Left ventricle myocardium inferior (tissue), 1 donor: ENCODE measurements around the gene OLFML1. TPM values are rescaled to one million over a fixed set of nuclear protein-coding genes. Genes with fewer than 3 reads are reported as not detected.

Experiments used
- DNase-seq: peaks from one replicate; pipeline ENCODE4 v3.0.0-alpha.2; 2020
- H3K27ac ChIP-seq: fragments of 200-600 bp; replicated peaks from 2 replicates; pipeline ENCODE4 v1.8.0; 2021
- H3K27me3 ChIP-seq: fragments of 200-600 bp; 2 replicates; pipeline ENCODE4 v1.8.0; 2021; ENCODE audit warnings: low read depth
- H3K36me3 ChIP-seq: fragments of 200-600 bp; 2 replicates; pipeline ENCODE4 v1.8.0; 2021
- H3K4me1 ChIP-seq: fragments of 200-600 bp; 2 replicates; pipeline ENCODE4 v1.8.0; 2021
- H3K4me3 ChIP-seq: fragments of 200-600 bp; 2 replicates; pipeline ENCODE4 v1.8.0; 2021; ENCODE audit warnings: mild to moderate bottlenecking, moderate library complexity
- H3K9me3 ChIP-seq: fragments of 200-600 bp; replicated peaks from 2 replicates; pipeline ENCODE4 v1.8.0; 2021
- CTCF ChIP-seq: fragments of 200-600 bp; IDR thresholded peaks from 2 replicates; pipeline ENCODE4 v1.8.0; 2021; ENCODE audit warnings: antibody characterized with exemption, mild to moderate bottlenecking, borderline replicate concordance
- intact Hi-C: fragments of 100-400 bp; cut with micrococcal nuclease; formaldehyde crosslinking; loops from one replicate; pipeline ENCODE4 v1.11.0; 2022
- total RNA-seq: library from RNA; stranded (reverse); fragmentation: NEBNext Ultra II Directional; extraction: Animal tissue kit (Norgen Biotek cat#: 25700); gene quantifications from one replicate; pipeline ENCODE4 v1.2.1, GENCODE V29; 2021
- donor health status: DM: no; HTN: yes; CAD: no; lungs with severe emphysema.

OLFML1 gene
- total RNA-seq, 1 donor from 2014 or later = 7.3 TPM

GRCh38 chr11:7473717-7474116 lies 11.6 kb upstream of the OLFML1 start:
- Histone ChIP-seq H3K36me3 (no peaks in the 10 kb centered on the region), H3K9me3 (no peaks in the 10 kb centered on the region), H3K4me3 (no peak overlapping the region), H3K27ac (no peak overlapping the region), H3K27me3 (no peaks in the 10 kb centered on the region), H3K4me1 (peaks cover 8% of the 10 kb centered on the region)
- TF ChIP-seq CTCF = no peak
- no peak for DNase-seq
- intact Hi-C loops = no loop called here

- H3K27ac ChIP-seq = no peak overlapping the region
Observed at GRCh38 chr11:7480113-7480512, 5.2 kb upstream of the OLFML1 start.

GRCh38 chr11:7484131-7484530 lies 1.2 kb upstream of the OLFML1 start:
- Histone ChIP-seq H3K27ac (peak overlapping the region; percentile 74), H3K36me3 (peaks cover 5% of the 10 kb centered on the region), H3K9me3 (no peaks in the 10 kb centered on the region), H3K4me1 (peaks cover 19% of the 10 kb centered on the region), H3K4me3 (no peak overlapping the region), H3K27me3 (no peaks in the 10 kb centered on the region)
- DNase-seq = no peak
- intact Hi-C loops = no loop called here
- no peak for TF ChIP-seq CTCF

More at GRCh38 chr11:7480113-7480512, 5.2 kb upstream of the OLFML1 start:
- intact Hi-C loops = no loop called here
- H3K36me3 ChIP-seq = no peaks in the 10 kb centered on the region
- peaks cover 6% of the 10 kb centered on the region for H3K4me1 ChIP-seq
- no peak for TF ChIP-seq CTCF
- no peaks in the 10 kb centered on the region for H3K9me3 ChIP-seq
- H3K27me3 ChIP-seq = no peaks in the 10 kb centered on the region
- DNase-seq = no peak
- H3K4me3 ChIP-seq = no peak overlapping the region

- TF ChIP-seq CTCF = no peak
- no peak for DNase-seq
- Histone ChIP-seq H3K4me1 (peaks cover 19% of the 10 kb centered on the region), H3K4me3 (peak overlapping the region; percentile 63), H3K27ac (peak overlapping the region; percentile 74), H3K9me3 (no peaks in the 10 kb centered on the region), H3K27me3 (no peaks in the 10 kb centered on the region), H3K36me3 (peaks cover 5% of the 10 kb centered on the region)
- intact Hi-C loops = no loop called here
Observed at GRCh38 chr11:7484645-7485044, 661 bp upstream of the OLFML1 start.

GRCh38 chr11:7486098-7486780 lies 933 bp downstream of the OLFML1 start:
- Histone ChIP-seq H3K9me3 (no peaks in the 10 kb centered on the region), H3K4me1 (peaks cover 27% of the 10 kb centered on the region), H3K27ac (peak overlapping the region; percentile 74), H3K4me3 (peak overlapping the region; percentile 63), H3K27me3 (no peaks in the 10 kb centered on the region), H3K36me3 (peaks cover 5% of the 10 kb centered on the region)
- no peak for DNase-seq
- no peak for TF ChIP-seq CTCF
- intact Hi-C loops = no loop called here
